IMR-90 (cell line): Measurements from ENCODE around the gene TMEM139. TPM values are rescaled to one million over a fixed set of nuclear protein-coding genes. Genes with fewer than 3 reads are reported as not detected.

Experiments
- ATAC-seq: fragments of 200-7000 bp; cut with Tn5 transposase; 2 replicates; pipeline ENCODE4 v1.9.1; 2020; ENCODE audit warnings: low read depth, mild to moderate bottlenecking, moderate library complexity
- BruUV-seq: library from RNA; stranded (reverse); fragments of 400-500 nt; replicated peaks from 2 replicates; lab custom pipeline; 2021; lab: Mats Ljungman, UMichigan
- CTCF ChIA-PET: fragments of 300-600 bp; formaldehyde crosslinking; extraction: SDS; loops from one replicate; lab custom pipeline; 2021; ENCODE audit warnings: antibody characterized with exemption; lab: Yijun Ruan, JAX
- POLR2A ChIA-PET: fragments of 300-600 bp; sonication (Branson Sonifier 250); formaldehyde crosslinking; loops from one replicate; lab custom pipeline; 2022; ENCODE audit warnings: antibody characterized with exemption; ENCODE audit not compliant: unreplicated experiment; lab: Charles Lee
- DNase-seq: peaks from one replicate; pipeline ENCODE4 v3.0.0; 2013
- H2AFZ ChIP-seq: replicated peaks from 2 replicates; pipeline ENCODE3; 2013; ENCODE audit warnings: low read length, mild to moderate bottlenecking; ENCODE audit not compliant: poor library complexity
- H2AK5ac ChIP-seq: 2 replicates; pipeline ENCODE4 v1.6.1; 2013; ENCODE audit warnings: low read depth, low read length, inconsistent platforms
- H2AK9ac ChIP-seq: replicated peaks from 2 replicates; pipeline ENCODE3; 2013; ENCODE audit warnings: mild to moderate bottlenecking, low read depth, low read length, moderate library complexity; ENCODE audit not compliant: poor library complexity
- H2BK120ac ChIP-seq: 2 replicates; pipeline ENCODE4 v1.6.1; 2013; ENCODE audit warnings: low read depth, low read length, inconsistent platforms
- H2BK15ac ChIP-seq: 3 replicates; pipeline ENCODE4 v1.6.1; 2013; ENCODE audit warnings: low read depth, low read length, inconsistent platforms
- H2BK20ac ChIP-seq: 2 replicates; pipeline ENCODE4 v1.6.1; 2013; ENCODE audit warnings: low read depth, mild to moderate bottlenecking, inconsistent platforms, low read length, moderate library complexity
- H2BK5ac ChIP-seq: 2 replicates; pipeline ENCODE4 v1.6.1; 2013; ENCODE audit warnings: mild to moderate bottlenecking, low read depth, low read length, inconsistent platforms; ENCODE audit not compliant: poor library complexity, severe bottlenecking
- H3K14ac ChIP-seq: replicated peaks from 2 replicates; pipeline ENCODE4 v1.6.1; 2013; ENCODE audit warnings: low read depth, low read length, inconsistent platforms
- H3K18ac ChIP-seq: 2 replicates; pipeline ENCODE4 v1.6.1; 2013; ENCODE audit warnings: low read depth, low read length, control low read depth
- H3K23ac ChIP-seq: 2 replicates; pipeline ENCODE4 v1.6.1; 2013; ENCODE audit warnings: low read depth, low read length, inconsistent platforms
- H3K27ac ChIP-seq: 2 replicates; pipeline ENCODE4 v1.5.1; 2013; ENCODE audit warnings: mild to moderate bottlenecking, control low read depth, low read length; ENCODE audit not compliant: insufficient read depth
- H3K27me3 ChIP-seq: 2 replicates; pipeline ENCODE4 v1.6.1; 2013; ENCODE audit warnings: low read length; ENCODE audit not compliant: control insufficient read depth, insufficient read depth
- H3K36me3 ChIP-seq: 2 replicates; pipeline ENCODE4 v1.6.1; 2013; ENCODE audit warnings: low read length, mixed read lengths; ENCODE audit not compliant: control insufficient read depth, insufficient read depth
- H3K4ac ChIP-seq: 2 replicates; pipeline ENCODE4 v1.6.1; 2013; ENCODE audit warnings: low read depth, low read length, inconsistent platforms
- H3K4me1 ChIP-seq: 2 replicates; pipeline ENCODE4 v1.6.1; 2013; ENCODE audit warnings: low read length, mixed read lengths; ENCODE audit not compliant: control insufficient read depth, insufficient read depth
- H3K4me2 ChIP-seq: 2 replicates; pipeline ENCODE4 v1.6.1; 2013; ENCODE audit warnings: low read depth, mild to moderate bottlenecking, control low read depth, low read length, moderate library complexity
- H3K4me3 ChIP-seq: 2 replicates; pipeline ENCODE4 v1.5.1; 2013; ENCODE audit warnings: low read depth, mild to moderate bottlenecking, control low read depth, low read length, moderate library complexity; ENCODE audit not compliant: insufficient read depth
- H3K56ac ChIP-seq: 2 replicates; pipeline ENCODE4 v1.6.1; 2013; ENCODE audit warnings: low read length, inconsistent platforms; ENCODE audit not compliant: insufficient read depth; ENCODE audit errors: extremely low read depth
- H3K79me1 ChIP-seq, 2 experiments: 2 replicates each; pipeline ENCODE4 v1.6.1; 2013; ENCODE audit warnings: low read length in 2 of 2, inconsistent platforms in 1 of 2, low read depth in 1 of 2
- H3K9ac ChIP-seq: 2 replicates; pipeline ENCODE4 v1.6.1; 2013; ENCODE audit warnings: low read depth, low read length, control low read depth
- H3K9me1 ChIP-seq: 2 replicates; pipeline ENCODE4 v1.6.1; 2013; ENCODE audit warnings: low read length, inconsistent platforms; ENCODE audit not compliant: insufficient read depth
- H3K9me3 ChIP-seq: 2 replicates; pipeline ENCODE4 v1.6.1; 2013; ENCODE audit warnings: low read length; ENCODE audit not compliant: control insufficient read depth, insufficient read depth
- H4K20me1 ChIP-seq: 2 replicates; pipeline ENCODE4 v1.6.1; 2013; ENCODE audit warnings: low read length, inconsistent platforms; ENCODE audit not compliant: insufficient read depth
- H4K5ac ChIP-seq: 2 replicates; pipeline ENCODE4 v1.6.1; 2013; ENCODE audit warnings: mild to moderate bottlenecking, low read depth, low read length, control low read depth
- H4K8ac ChIP-seq, 2 experiments: 2 replicates each; pipeline ENCODE4 v1.6.1; 2013; ENCODE audit warnings: low read depth in 2 of 2, low read length in 2 of 2, control low read depth in 1 of 2, inconsistent platforms in 1 of 2
- H4K91ac ChIP-seq: 2 replicates; pipeline ENCODE4 v1.6.1; 2013; ENCODE audit warnings: low read depth, low read length, inconsistent platforms; ENCODE audit not compliant: insufficient read depth
- CEBPB ChIP-seq: IDR thresholded peaks from 2 replicates; pipeline ENCODE4 v1.6.1; 2012; ENCODE audit warnings: low read depth, low read length, improper control_type of control experiment
- CHD1 ChIP-seq: IDR thresholded peaks from 2 replicates; pipeline ENCODE4 v1.6.1; 2012; ENCODE audit warnings: low read depth, low read length, improper control_type of control experiment
- CTCF ChIP-seq: conservative IDR thresholded peaks from 2 replicates; pipeline ENCODE4 v1.5.1; 2012; ENCODE audit warnings: mild to moderate bottlenecking, low read depth, low read length, improper control_type of control experiment
- FOS ChIP-seq: fragments of 150-350 bp; IDR thresholded peaks from 2 replicates; pipeline ENCODE4 v1.6.1; 2016; ENCODE audit warnings: low read depth, low read length
- MAFK ChIP-seq: IDR thresholded peaks from 2 replicates; pipeline ENCODE4 v1.6.1; 2012; ENCODE audit warnings: low read depth, low read length, improper control_type of control experiment
- MAZ ChIP-seq: IDR thresholded peaks from 2 replicates; pipeline ENCODE4 v1.6.1; 2012; ENCODE audit warnings: low read depth, mild to moderate bottlenecking, low read length, improper control_type of control experiment, moderate library complexity, borderline replicate concordance
- MXI1 ChIP-seq: IDR thresholded peaks from 2 replicates; pipeline ENCODE4 v1.6.1; 2012; ENCODE audit warnings: low read depth, mild to moderate bottlenecking, low read length, moderate library complexity, borderline replicate concordance
- NFE2L2 ChIP-seq: fragments of 150-350 bp; IDR thresholded peaks from 2 replicates; pipeline ENCODE4 v1.6.1; 2016; ENCODE audit warnings: low read depth, mild to moderate bottlenecking, low read length
- POLR2A ChIP-seq: IDR thresholded peaks from 2 replicates; pipeline ENCODE4 v1.6.1; 2012; ENCODE audit warnings: mild to moderate bottlenecking, low read depth, low read length
- RAD21 ChIP-seq: IDR thresholded peaks from 2 replicates; pipeline ENCODE4 v1.6.1; 2012; ENCODE audit warnings: low read length, improper control_type of control experiment
- RCOR1 ChIP-seq: IDR thresholded peaks from 2 replicates; pipeline ENCODE4 v1.6.1; 2012; ENCODE audit warnings: mild to moderate bottlenecking, low read length, improper control_type of control experiment; ENCODE audit not compliant: insufficient replicate concordance
- RFX5 ChIP-seq: IDR thresholded peaks from 2 replicates; pipeline ENCODE4 v1.8.0; 2012; ENCODE audit warnings: low read depth, mild to moderate bottlenecking, low read length, moderate library complexity
- SMC3 ChIP-seq: fragments of 150-350 bp; IDR thresholded peaks from 2 replicates; pipeline ENCODE4 v1.6.1; 2016; ENCODE audit warnings: low read depth, mild to moderate bottlenecking, antibody characterized with exemption, low read length, moderate library complexity
- USF2 ChIP-seq: fragments of 150-350 bp; IDR thresholded peaks from 2 replicates; pipeline ENCODE4 v1.6.1; 2017; ENCODE audit warnings: mild to moderate bottlenecking, antibody characterized with exemption, low read length, low read depth
- WGBS, 2 experiments: methylation state at CpG; one replicate each; pipeline versions ENCODE4 v1.1.5 to v1.1.7; 2013; ENCODE audit warnings: missing lambda C conversion rate in 2 of 2; ENCODE audit not compliant: insufficient read length in 1 of 2; ENCODE audit errors: extremely low coverage in 2 of 2; 5-methylcytosine and 5-hydroxymethylcytosine counted together
- dilution Hi-C: fragments of 300-500 bp; cut with HindIII; formaldehyde crosslinking; loops from one replicate; pipeline ENCODE4 v1.14.3; 2018; ENCODE audit warnings: low sequenced_read_pairs; ENCODE audit not compliant: unreplicated experiment
- in situ Hi-C: fragments of 300-500 bp; cut with MboI; formaldehyde crosslinking; loops from 3 replicates; pipeline ENCODE4 v1.14.3; 2019; ENCODE audit warnings: low sequenced_read_pairs, inconsistent platforms, mixed read lengths
- intact Hi-C: fragments of 100-400 bp; cut with micrococcal nuclease; formaldehyde crosslinking; loops from 2 replicates; pipeline ENCODE4 v1.10.0; 2022
- polyA plus RNA-seq, 3 experiments: library from polyadenylated mRNA; depleted of rRNA; stranded (reverse); fragments of >200 nt; gene quantifications; 2 replicates each; pipeline ENCODE4 v1.2.3, GENCODE V29; 2012; ENCODE audit warnings: low replicate concordance in 1 of 3
- total RNA-seq: library from RNA; depleted of rRNA; stranded (reverse); fragments of >200 nt; gene quantifications from 2 replicates; pipeline ENCODE4 v1.2.3, GENCODE V29; 2012
- TF ChIP-seq, protein P1 (sequence below): fragments of 150-350 bp; IDR thresholded peaks from 2 replicates; pipeline ENCODE4 v1.6.1; 2016; ENCODE audit warnings: low read depth, mild to moderate bottlenecking, low read length, moderate library complexity, borderline replicate concordance

The TMEM139 gene
- total and polyA plus RNA-seq, 2 of the 4 experiments (the other 2 are of a cell fraction) = 0.07 TPM; not detected in 1

DNA sequence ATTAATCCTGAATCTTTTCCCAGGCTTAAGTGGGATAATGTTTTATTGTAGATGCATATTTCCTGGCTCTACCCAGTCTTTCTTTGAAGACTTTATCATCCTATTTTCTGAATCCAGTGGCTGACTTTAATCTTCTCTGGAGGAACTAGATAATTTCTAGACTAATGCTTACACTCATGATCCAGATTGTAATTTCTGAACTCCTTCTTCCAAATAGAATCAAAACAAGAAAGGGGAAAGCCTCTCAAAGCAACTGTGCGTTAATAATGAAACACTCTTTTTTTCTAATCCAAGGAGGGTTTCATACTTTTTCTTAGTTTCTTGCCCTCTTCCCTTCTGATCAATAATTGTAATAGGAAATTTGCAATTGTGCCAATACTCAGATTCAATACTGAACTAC is 13.5 kb upstream of the TMEM139 start:
- Histone ChIP-seq H3K14ac (no peak overlapping the region), H3K9ac (no peak overlapping the region), H4K91ac (no peak overlapping the region), H2AK9ac (no peak overlapping the region), H3K36me3 (peaks cover 22% of the 10 kb centered on the region), H2AK5ac (no peak overlapping the region), H4K20me1 (no peaks in the 10 kb centered on the region), H3K9me3 (no peaks in the 10 kb centered on the region), H4K5ac (no peak overlapping the region), H2BK5ac (no peak overlapping the region), H3K18ac (no peak overlapping the region), H3K27ac (no peak overlapping the region), H3K4me2 (no peak overlapping the region), H3K79me1 (no peaks in the 10 kb centered on the region), H2AFZ (no peak overlapping the region), H2BK20ac (no peak overlapping the region), H3K4ac (no peak overlapping the region), H3K9me1 (no peaks in the 10 kb centered on the region), H4K8ac (no peak overlapping the region), H3K4me3 (no peak overlapping the region), H3K56ac (no peak overlapping the region), H2BK15ac (no peak overlapping the region), H3K23ac (no peak overlapping the region), H2BK120ac (no peak overlapping the region), H3K4me1 (no peaks in the 10 kb centered on the region), H3K27me3 (no peaks in the 10 kb centered on the region)
- intact Hi-C loops = no loop called here
- dilution Hi-C loops = no loop called here
- POLR2A ChIA-PET = no interaction called here
- WGBS, 2 experiments = no CpG with 5 or more reads among the region's 1 CpG
- CTCF ChIA-PET = no interaction called here
- no peak for ATAC-seq
- in situ Hi-C loops = no loop called here
- no TSS peak for BruUV-seq
- DNase-seq = no peak
- TF ChIP-seq RFX5 (no peak), USF2 (no peak), RCOR1 (no peak), SMC3 (no peak), MAZ (no peak), CEBPB (no peak), FOS (no peak), CHD1 (no peak), MXI1 (no peak), POLR2A (no peak), MAFK (no peak), NFE2L2 (no peak), RAD21 (no peak), CTCF (no peak)
- TF ChIP-seq, protein P1, sequence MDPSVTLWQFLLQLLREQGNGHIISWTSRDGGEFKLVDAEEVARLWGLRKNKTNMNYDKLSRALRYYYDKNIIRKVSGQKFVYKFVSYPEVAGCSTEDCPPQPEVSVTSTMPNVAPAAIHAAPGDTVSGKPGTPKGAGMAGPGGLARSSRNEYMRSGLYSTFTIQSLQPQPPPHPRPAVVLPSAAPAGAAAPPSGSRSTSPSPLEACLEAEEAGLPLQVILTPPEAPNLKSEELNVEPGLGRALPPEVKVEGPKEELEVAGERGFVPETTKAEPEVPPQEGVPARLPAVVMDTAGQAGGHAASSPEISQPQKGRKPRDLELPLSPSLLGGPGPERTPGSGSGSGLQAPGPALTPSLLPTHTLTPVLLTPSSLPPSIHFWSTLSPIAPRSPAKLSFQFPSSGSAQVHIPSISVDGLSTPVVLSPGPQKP = no peak
